IMR-90 (cell line): ENCODE measurements around the gene CCDC88C. TPM values are rescaled to one million over a fixed set of nuclear protein-coding genes. Genes with fewer than 3 reads are reported as not detected.

ENCODE experiments used
- ATAC-seq: fragments of 200-7000 bp; cut with Tn5 transposase; 2 replicates; pipeline ENCODE4 v1.9.1; 2020; ENCODE audit warnings: low read depth, mild to moderate bottlenecking, moderate library complexity
- BruUV-seq: library from RNA; stranded (reverse); fragments of 400-500 nt; replicated peaks from 2 replicates; lab custom pipeline; 2021; lab: Mats Ljungman, UMichigan
- CTCF ChIA-PET: fragments of 300-600 bp; formaldehyde crosslinking; extraction: SDS; loops from one replicate; lab custom pipeline; 2021; ENCODE audit warnings: antibody characterized with exemption; lab: Yijun Ruan, JAX
- POLR2A ChIA-PET: fragments of 300-600 bp; sonication (Branson Sonifier 250); formaldehyde crosslinking; loops from one replicate; lab custom pipeline; 2022; ENCODE audit warnings: antibody characterized with exemption; ENCODE audit not compliant: unreplicated experiment; lab: Charles Lee
- DNase-seq: peaks from one replicate; pipeline ENCODE4 v3.0.0; 2013
- H2AFZ ChIP-seq: replicated peaks from 2 replicates; pipeline ENCODE3; 2013; ENCODE audit warnings: low read length, mild to moderate bottlenecking; ENCODE audit not compliant: poor library complexity
- H2AK5ac ChIP-seq: 2 replicates; pipeline ENCODE4 v1.6.1; 2013; ENCODE audit warnings: low read depth, low read length, inconsistent platforms
- H2AK9ac ChIP-seq: replicated peaks from 2 replicates; pipeline ENCODE3; 2013; ENCODE audit warnings: mild to moderate bottlenecking, low read depth, low read length, moderate library complexity; ENCODE audit not compliant: poor library complexity
- H2BK120ac ChIP-seq: 2 replicates; pipeline ENCODE4 v1.6.1; 2013; ENCODE audit warnings: low read depth, low read length, inconsistent platforms
- H2BK15ac ChIP-seq: 3 replicates; pipeline ENCODE4 v1.6.1; 2013; ENCODE audit warnings: low read depth, low read length, inconsistent platforms
- H2BK20ac ChIP-seq: 2 replicates; pipeline ENCODE4 v1.6.1; 2013; ENCODE audit warnings: low read depth, mild to moderate bottlenecking, inconsistent platforms, low read length, moderate library complexity
- H2BK5ac ChIP-seq: 2 replicates; pipeline ENCODE4 v1.6.1; 2013; ENCODE audit warnings: mild to moderate bottlenecking, low read depth, low read length, inconsistent platforms; ENCODE audit not compliant: poor library complexity, severe bottlenecking
- H3K14ac ChIP-seq: replicated peaks from 2 replicates; pipeline ENCODE4 v1.6.1; 2013; ENCODE audit warnings: low read depth, low read length, inconsistent platforms
- H3K18ac ChIP-seq: 2 replicates; pipeline ENCODE4 v1.6.1; 2013; ENCODE audit warnings: low read depth, low read length, control low read depth
- H3K23ac ChIP-seq: 2 replicates; pipeline ENCODE4 v1.6.1; 2013; ENCODE audit warnings: low read depth, low read length, inconsistent platforms
- H3K27ac ChIP-seq: 2 replicates; pipeline ENCODE4 v1.5.1; 2013; ENCODE audit warnings: mild to moderate bottlenecking, control low read depth, low read length; ENCODE audit not compliant: insufficient read depth
- H3K27me3 ChIP-seq: 2 replicates; pipeline ENCODE4 v1.6.1; 2013; ENCODE audit warnings: low read length; ENCODE audit not compliant: control insufficient read depth, insufficient read depth
- H3K36me3 ChIP-seq: 2 replicates; pipeline ENCODE4 v1.6.1; 2013; ENCODE audit warnings: low read length, mixed read lengths; ENCODE audit not compliant: control insufficient read depth, insufficient read depth
- H3K4ac ChIP-seq: 2 replicates; pipeline ENCODE4 v1.6.1; 2013; ENCODE audit warnings: low read depth, low read length, inconsistent platforms
- H3K4me1 ChIP-seq: 2 replicates; pipeline ENCODE4 v1.6.1; 2013; ENCODE audit warnings: low read length, mixed read lengths; ENCODE audit not compliant: control insufficient read depth, insufficient read depth
- H3K4me2 ChIP-seq: 2 replicates; pipeline ENCODE4 v1.6.1; 2013; ENCODE audit warnings: low read depth, mild to moderate bottlenecking, control low read depth, low read length, moderate library complexity
- H3K4me3 ChIP-seq: 2 replicates; pipeline ENCODE4 v1.5.1; 2013; ENCODE audit warnings: low read depth, mild to moderate bottlenecking, control low read depth, low read length, moderate library complexity; ENCODE audit not compliant: insufficient read depth
- H3K56ac ChIP-seq: 2 replicates; pipeline ENCODE4 v1.6.1; 2013; ENCODE audit warnings: low read length, inconsistent platforms; ENCODE audit not compliant: insufficient read depth; ENCODE audit errors: extremely low read depth
- H3K79me1 ChIP-seq, 2 experiments: 2 replicates each; pipeline ENCODE4 v1.6.1; 2013; ENCODE audit warnings: low read length in 2 of 2, inconsistent platforms in 1 of 2, low read depth in 1 of 2
- H3K9ac ChIP-seq: 2 replicates; pipeline ENCODE4 v1.6.1; 2013; ENCODE audit warnings: low read depth, low read length, control low read depth
- H3K9me1 ChIP-seq: 2 replicates; pipeline ENCODE4 v1.6.1; 2013; ENCODE audit warnings: low read length, inconsistent platforms; ENCODE audit not compliant: insufficient read depth
- H3K9me3 ChIP-seq: 2 replicates; pipeline ENCODE4 v1.6.1; 2013; ENCODE audit warnings: low read length; ENCODE audit not compliant: control insufficient read depth, insufficient read depth
- H4K20me1 ChIP-seq: 2 replicates; pipeline ENCODE4 v1.6.1; 2013; ENCODE audit warnings: low read length, inconsistent platforms; ENCODE audit not compliant: insufficient read depth
- H4K5ac ChIP-seq: 2 replicates; pipeline ENCODE4 v1.6.1; 2013; ENCODE audit warnings: mild to moderate bottlenecking, low read depth, low read length, control low read depth
- H4K8ac ChIP-seq, 2 experiments: 2 replicates each; pipeline ENCODE4 v1.6.1; 2013; ENCODE audit warnings: low read depth in 2 of 2, low read length in 2 of 2, control low read depth in 1 of 2, inconsistent platforms in 1 of 2
- H4K91ac ChIP-seq: 2 replicates; pipeline ENCODE4 v1.6.1; 2013; ENCODE audit warnings: low read depth, low read length, inconsistent platforms; ENCODE audit not compliant: insufficient read depth
- MXI1 ChIP-seq: IDR thresholded peaks from 2 replicates; pipeline ENCODE4 v1.6.1; 2012; ENCODE audit warnings: low read depth, mild to moderate bottlenecking, low read length, moderate library complexity, borderline replicate concordance
- NFE2L2 ChIP-seq: fragments of 150-350 bp; IDR thresholded peaks from 2 replicates; pipeline ENCODE4 v1.6.1; 2016; ENCODE audit warnings: low read depth, mild to moderate bottlenecking, low read length
- RFX5 ChIP-seq: IDR thresholded peaks from 2 replicates; pipeline ENCODE4 v1.8.0; 2012; ENCODE audit warnings: low read depth, mild to moderate bottlenecking, low read length, moderate library complexity
- WGBS, 2 experiments: methylation state at CpG; one replicate each; pipeline versions ENCODE4 v1.1.5 to v1.1.7; 2013; ENCODE audit warnings: missing lambda C conversion rate in 2 of 2; ENCODE audit not compliant: insufficient read length in 1 of 2; ENCODE audit errors: extremely low coverage in 2 of 2; 5-methylcytosine and 5-hydroxymethylcytosine counted together
- dilution Hi-C: fragments of 300-500 bp; cut with HindIII; formaldehyde crosslinking; loops from one replicate; pipeline ENCODE4 v1.14.3; 2018; ENCODE audit warnings: low sequenced_read_pairs; ENCODE audit not compliant: unreplicated experiment
- in situ Hi-C: fragments of 300-500 bp; cut with MboI; formaldehyde crosslinking; loops from 3 replicates; pipeline ENCODE4 v1.14.3; 2019; ENCODE audit warnings: low sequenced_read_pairs, inconsistent platforms, mixed read lengths
- intact Hi-C: fragments of 100-400 bp; cut with micrococcal nuclease; formaldehyde crosslinking; loops from 2 replicates; pipeline ENCODE4 v1.10.0; 2022
- polyA plus RNA-seq, 3 experiments: library from polyadenylated mRNA; depleted of rRNA; stranded (reverse); fragments of >200 nt; gene quantifications; 2 replicates each; pipeline ENCODE4 v1.2.3, GENCODE V29; 2012; ENCODE audit warnings: low replicate concordance in 1 of 3
- total RNA-seq: library from RNA; depleted of rRNA; stranded (reverse); fragments of >200 nt; gene quantifications from 2 replicates; pipeline ENCODE4 v1.2.3, GENCODE V29; 2012

The CCDC88C gene
- total and polyA plus RNA-seq, 2 of the 4 experiments (the other 2 are of a cell fraction): 0.17 to 0.18 TPM

DNA sequence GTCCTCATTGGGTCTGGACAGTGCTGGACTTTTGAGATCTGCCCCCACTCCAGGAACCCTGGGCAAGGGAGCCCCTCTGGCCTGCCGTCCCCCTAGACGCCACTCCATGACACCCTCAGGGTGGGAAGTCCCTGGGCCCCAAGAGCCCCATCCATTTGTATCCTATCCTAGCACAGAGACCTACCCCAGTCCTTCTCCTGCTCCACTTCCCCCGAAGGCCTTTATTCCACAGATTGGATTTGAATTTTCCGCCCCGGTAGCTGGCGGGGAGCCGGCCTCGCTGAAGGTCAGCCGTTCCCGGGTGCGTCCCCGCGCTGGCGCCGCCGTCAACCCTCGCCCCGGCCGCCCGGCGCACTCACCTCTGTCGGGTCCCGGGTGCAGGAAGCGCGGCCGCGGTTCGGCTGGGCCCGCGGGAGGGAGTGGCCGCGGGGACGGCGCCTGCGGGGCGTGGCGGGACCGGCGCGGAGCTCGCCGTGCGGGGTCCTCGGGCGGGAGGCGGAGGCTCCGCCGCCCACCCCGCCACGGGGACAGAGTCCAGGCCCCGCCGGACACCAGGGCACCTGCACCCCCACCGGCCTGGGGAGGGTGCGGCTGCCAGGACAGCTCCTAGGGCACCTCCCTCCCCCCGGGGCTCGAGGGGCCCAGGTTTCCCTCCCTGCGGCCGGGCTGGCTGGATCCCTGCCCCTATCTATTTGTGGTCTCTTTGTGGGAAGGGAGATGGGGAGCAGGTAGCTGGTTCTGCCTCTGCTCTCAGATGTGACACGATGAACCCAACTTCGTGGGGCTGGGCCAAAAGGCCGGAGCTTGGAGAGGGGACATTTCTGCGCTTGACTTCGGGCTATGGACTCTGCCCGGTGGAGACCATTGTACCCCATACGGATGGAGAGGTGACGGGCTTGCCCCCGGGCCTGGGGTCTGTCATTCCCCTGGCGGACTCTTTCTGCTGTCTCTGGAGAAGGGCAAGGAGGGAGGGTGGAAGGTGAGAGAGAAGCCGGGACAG is 153.2 kb downstream of the CCDC88C start:
- Histone ChIP-seq H2BK5ac (no peak overlapping the region), H3K79me1 (no peaks in the 10 kb centered on the region), H3K9me1 (no peaks in the 10 kb centered on the region), H4K8ac (no peak overlapping the region), H3K56ac (no peak overlapping the region), H3K27ac (no peak overlapping the region), H3K9me3 (peaks cover 3% of the 10 kb centered on the region; the same call in 1 of the 2 replicates), H3K18ac (no peak overlapping the region), H3K36me3 (no peaks in the 10 kb centered on the region), H3K27me3 (peaks cover 33% of the 10 kb centered on the region), H3K4ac (no peak overlapping the region), H2AK9ac (no peak overlapping the region), H3K4me2 (peak overlapping the region; percentile 53; the same call in 1 of the 2 replicates), H4K20me1 (no peaks in the 10 kb centered on the region), H4K5ac (no peak overlapping the region), H2AK5ac (no peak overlapping the region; the same call in 1 of the 2 replicates), H2AFZ (peak overlapping the region; percentile 82), H2BK15ac (no peak overlapping the region), H2BK120ac (no peak overlapping the region), H4K91ac (no peak overlapping the region), H3K4me3 (peak overlapping the region; percentile 19; the same call in 1 of the 2 replicates), H3K9ac (no peak overlapping the region), H2BK20ac (no peak overlapping the region), H3K23ac (no peak overlapping the region), H3K14ac (no peak overlapping the region), H3K4me1 (no peaks in the 10 kb centered on the region; the same call in 1 of the 2 replicates)
- intact Hi-C loops: no loop called here
- TF ChIP-seq RFX5: no peak
- TF ChIP-seq NFE2L2: no peak
- no peak for TF ChIP-seq MXI1
- ChIA-PET CTCF (interaction anchor here (0.6 kb wide), 1 partner anchor 1980 kb away, joined by 3 read pairs; no protein-coding TSS in a partner anchor), POLR2A (no interaction called here)
- ATAC-seq (peak; percentile 65), DNase-seq (no peak)
- BruUV-seq: no TSS peak
- in situ Hi-C loops: no loop called here
- dilution Hi-C loops: no loop called here
- WGBS, 2 experiments: 18% methylated on average over 29 of the region's 69 CpGs; no CpG with 5 or more reads in 1 of the 2 experiments
